K562 (cell line): ENCODE results near the gene RPS27. TPM values are rescaled to one million over a fixed set of nuclear protein-coding genes. Genes with fewer than 3 reads are reported as not detected.
A peak's percentile ranks its signal among the peaks of the same experiment; 100 is the strongest.

ENCODE experiments used
- ARID1B ChIP-seq: fragments of 450-650 bp; IDR thresholded peaks from 2 replicates; pipeline ENCODE4 v1.6.1; 2016; ENCODE audit warnings: antibody characterized with exemption, mild to moderate bottlenecking, inconsistent platforms
- CSDE1 ChIP-seq, 2 experiments: fragments of 450-650 bp; IDR thresholded peaks; 2 replicates each; pipeline ENCODE4 v1.6.1; 2016; ENCODE audit warnings: mild to moderate bottlenecking in 1 of 2
- EWSR1 ChIP-seq: fragments of 450-650 bp; IDR thresholded peaks from 2 replicates; pipeline ENCODE4 v1.6.1; 2018; ENCODE audit warnings: borderline replicate concordance, mild to moderate bottlenecking, low read depth, moderate library complexity; ENCODE audit not compliant: partially characterized antibody
- IFI16 ChIP-seq: fragments of 250-450 bp; sonication (Bioruptor Pico); IDR thresholded peaks from 2 replicates; pipeline ENCODE4 v2.1.2; 2022; ENCODE audit warnings: mild to moderate bottlenecking, inconsistent platforms
- KDM1A ChIP-seq, 2 experiments: fragments of 450-650 bp; IDR thresholded peaks; 2 replicates each; pipeline ENCODE4 v1.6.1; 2016; ENCODE audit warnings: mild to moderate bottlenecking in 2 of 2
- MTA3 ChIP-seq: fragments of 450-650 bp; formaldehyde crosslinking; IDR thresholded peaks from 2 replicates; pipeline ENCODE4 v1.6.1; 2017; ENCODE audit warnings: mild to moderate bottlenecking, borderline replicate concordance
- MYC ChIP-seq, 2 experiments: fragments of 250-450 bp in 1 of 2; sonication (Bioruptor Pico) in 1 of 2; IDR thresholded peaks; 2 replicates each; pipeline versions ENCODE4 v1.5.1 to v1.6.1; 2012 to 2021; ENCODE audit warnings: low read depth in 2 of 2, borderline replicate concordance in 1 of 2, improper control_type of control experiment in 1 of 2, low read length in 1 of 2, mild to moderate bottlenecking in 1 of 2, moderate library complexity in 1 of 2
- NCOA1 ChIP-seq: fragments of 450-650 bp; IDR thresholded peaks from 2 replicates; pipeline ENCODE4 v1.6.1; 2016; ENCODE audit warnings: low read depth
- NR2C2 ChIP-seq, 2 experiments: fragments of 200-800 bp in 1 of 2; sonication (Bioruptor generic) in 1 of 2; sonication (generic) in 1 of 2; formaldehyde crosslinking in 1 of 2; IDR thresholded peaks; 2 replicates each; pipeline versions ENCODE4 v1.6.1 to v1.8.0; 2016 to 2022; ENCODE audit warnings: mild to moderate bottlenecking in 1 of 2, missing compliant biosample characterization in 1 of 2, missing genetic modification characterization in 1 of 2, missing genetic modification reagents in 1 of 2
- NR2F6 ChIP-seq: fragments of 450-650 bp; formaldehyde crosslinking; IDR thresholded peaks from 2 replicates; pipeline ENCODE4 v1.4.0; 2020; ENCODE audit warnings: mild to moderate bottlenecking
- POLR2H ChIP-seq: IDR thresholded peaks from 2 replicates; pipeline ENCODE4 v1.6.1; 2016; ENCODE audit warnings: missing genetic modification characterization, low read depth, mild to moderate bottlenecking, control low read depth, missing compliant biosample characterization, moderate library complexity
- RBM17 ChIP-seq: fragments of 200-400 bp; formaldehyde crosslinking; IDR thresholded peaks from 2 replicates; pipeline ENCODE4 v1.6.1; 2017; ENCODE audit warnings: low read depth, mild to moderate bottlenecking, low read length, borderline replicate concordance
- SNIP1 ChIP-seq: fragments of 450-650 bp; IDR thresholded peaks from 2 replicates; pipeline ENCODE4 v1.7.1; 2017; ENCODE audit warnings: low read depth, mild to moderate bottlenecking
- TEAD4 ChIP-seq, 2 experiments: sonication (generic) in 1 of 2; formaldehyde crosslinking in 1 of 2; IDR thresholded peaks; 2 replicates each; pipeline versions ENCODE4 v1.6.1 to v1.8.0; 2012 to 2022; ENCODE audit warnings: borderline replicate concordance in 1 of 2, inconsistent platforms in 1 of 2, low read length in 1 of 2, mild to moderate bottlenecking in 1 of 2, missing genetic modification reagents in 1 of 2
- TFAM ChIP-seq: fragments of 250-450 bp; sonication (Bioruptor Pico); conservative IDR thresholded peaks from 2 replicates; pipeline ENCODE4 v1.5.0; 2021; ENCODE audit warnings: mild to moderate bottlenecking, moderate library complexity
- THRAP3 ChIP-seq: fragments of 450-650 bp; IDR thresholded peaks from 2 replicates; pipeline ENCODE4 v1.6.1; 2016; ENCODE audit warnings: mild to moderate bottlenecking, inconsistent platforms, borderline replicate concordance
- ZNF134 ChIP-seq: fragments of 250-450 bp; sonication (Bioruptor Pico); conservative IDR thresholded peaks from 2 replicates; pipeline ENCODE4 v1.4.0; 2020
- polyA plus RNA-seq, 8 experiments: library from polyadenylated mRNA; depleted of rRNA in 4 of 8; stranded (reverse) in 5 of 8; unstranded in 3 of 8; fragments of >200 nt; fragmentation: Nextera tagmentation in 2 of 8; fragmentation: Illumina TruSeq in 1 of 8; extraction: Ambion mirVana in 2 of 8; extraction: Trizol in 1 of 8; gene quantifications; 2 replicates each; pipeline versions ENCODE4 v1.2.1 to v1.2.3, GENCODE V29; 2011 to 2014; ENCODE audit warnings: inconsistent platforms in 1 of 8, missing spikeins in 1 of 8
- total RNA-seq, 7 experiments: library from RNA; depleted of rRNA in 6 of 7; stranded (reverse); fragments of >200 nt in 6 of 7; fragmentation: Illumina TruSeq in 2 of 7; extraction: Trizol in 2 of 7; gene quantifications; 2 replicates each; pipeline versions ENCODE4 v1.2.1 to v1.2.3, GENCODE V29; 2011 to 2021; ENCODE audit warnings: low replicate concordance in 1 of 7
- TF ChIP-seq, protein P1 (sequence below): fragments of 250-450 bp; sonication (Bioruptor Pico); IDR thresholded peaks from 2 replicates; pipeline ENCODE4 v1.4.0; 2020; ENCODE audit warnings: mild to moderate bottlenecking, moderate library complexity
- TF ChIP-seq, protein P2 (sequence below): fragments of 450-650 bp; formaldehyde crosslinking; IDR thresholded peaks from 2 replicates; pipeline ENCODE4 v1.4.0; 2022; ENCODE audit warnings: missing genetic modification characterization
- TF ChIP-seq, protein P3 (sequence below): sonication (generic); formaldehyde crosslinking; IDR thresholded peaks from 2 replicates; pipeline ENCODE4 v1.8.0; 2022; ENCODE audit warnings: mild to moderate bottlenecking, missing genetic modification reagents
- TF ChIP-seq, protein P4 (sequence below): fragments of 250-450 bp; sonication (Bioruptor Pico); IDR thresholded peaks from 2 replicates; pipeline ENCODE4 v1.9.0; 2021; ENCODE audit warnings: mild to moderate bottlenecking

RPS27 gene
- total and polyA plus RNA-seq, 9 of the 15 experiments (the other 6 are each of a cell fraction or from before 2014, with no cell fraction given): 2,091 to 9,377 (median 6,706) TPM

DNA sequence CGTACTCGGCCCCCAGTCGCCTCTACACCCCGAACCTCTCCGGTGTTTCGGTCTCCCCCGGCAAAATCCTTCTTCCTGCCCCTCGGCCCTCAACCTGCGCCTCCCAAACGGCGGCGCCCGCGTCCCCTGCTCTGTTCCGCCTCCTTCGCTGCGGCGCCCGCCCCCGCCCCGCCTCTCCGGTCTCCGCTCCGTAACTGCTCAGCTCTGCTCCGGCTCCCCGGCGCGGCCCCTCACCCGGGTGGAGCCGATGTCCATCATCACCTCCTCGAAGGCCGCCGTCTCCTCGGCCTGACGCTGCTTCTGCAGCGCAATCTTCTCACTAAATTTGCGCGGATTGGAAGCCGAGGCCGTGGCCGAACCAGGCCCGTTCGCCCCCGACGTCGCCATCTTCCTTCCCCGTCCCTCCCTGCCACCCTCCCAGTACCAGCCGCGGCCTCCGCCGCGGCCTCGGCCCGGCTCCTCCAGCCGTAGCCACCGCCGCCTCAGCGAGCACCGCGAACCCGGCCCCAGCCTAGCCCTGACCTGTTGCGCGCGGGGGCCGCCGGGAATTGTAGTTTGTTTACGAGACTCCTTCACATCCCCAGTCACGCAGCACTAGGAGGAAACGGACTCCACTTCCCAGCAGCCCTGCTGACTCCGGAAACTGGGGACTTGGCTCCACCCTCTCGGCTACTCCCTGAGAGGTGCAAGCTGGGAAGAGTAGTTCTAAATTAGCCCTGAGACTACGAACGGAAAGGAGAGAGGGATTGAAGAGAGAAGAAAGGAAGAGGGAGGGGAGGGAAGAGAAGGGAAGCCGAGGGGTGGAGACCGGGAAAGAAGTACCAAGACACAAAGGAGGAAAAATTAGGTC is 32.2 kb upstream of the RPS27 start, which contains the start of gene CRTC2 (continued):
- TF ChIP-seq SNIP1 (peak; percentile 43; the same call in 1 of the 2 replicates), ARID1B (0 out of 2 replicates have a peak, but pooled peaks have one; percentile 5), POLR2H (tag) (peak; percentile 68), EWSR1 (no peak), TEAD4 (IDR thresholded peaks at IDR 0.05; ENCODE audit: low read length) (no peak), TEAD4 (CRISPR knock-in tag; IDR thresholded peaks at IDR 0.05; ENCODE audit: borderline replicate concordance) (no peak), RBM17 (no peak), IFI16 (CRISPR knock-in tag) (no peak), THRAP3 (no peak), MTA3 (no peak; the same call in 1 of the 2 replicates), TFAM (CRISPR knock-in tag) (no peak), KDM1A (IDR thresholded peaks at IDR 0.05) (no peak), CSDE1 (IDR thresholded peaks at IDR 0.05) (no peak), MYC (IDR thresholded peaks at IDR 0.05; ENCODE audit: low read depth, low read length) (no peak; the same call in 1 of the 2 replicates), MYC (CRISPR knock-in tag; IDR thresholded peaks at IDR 0.05; ENCODE audit: borderline replicate concordance, low read depth) (no peak), NR2C2 (CRISPR knock-in tag; IDR thresholded peaks at IDR 0.05) (peak; percentile 96), NR2C2 (tag; IDR thresholded peaks at IDR 0.05) (peak; percentile 99), ZNF134 (peak; percentile 42), NR2F6 (no peak), NCOA1 (no peak)
- TF ChIP-seq, protein P1, sequence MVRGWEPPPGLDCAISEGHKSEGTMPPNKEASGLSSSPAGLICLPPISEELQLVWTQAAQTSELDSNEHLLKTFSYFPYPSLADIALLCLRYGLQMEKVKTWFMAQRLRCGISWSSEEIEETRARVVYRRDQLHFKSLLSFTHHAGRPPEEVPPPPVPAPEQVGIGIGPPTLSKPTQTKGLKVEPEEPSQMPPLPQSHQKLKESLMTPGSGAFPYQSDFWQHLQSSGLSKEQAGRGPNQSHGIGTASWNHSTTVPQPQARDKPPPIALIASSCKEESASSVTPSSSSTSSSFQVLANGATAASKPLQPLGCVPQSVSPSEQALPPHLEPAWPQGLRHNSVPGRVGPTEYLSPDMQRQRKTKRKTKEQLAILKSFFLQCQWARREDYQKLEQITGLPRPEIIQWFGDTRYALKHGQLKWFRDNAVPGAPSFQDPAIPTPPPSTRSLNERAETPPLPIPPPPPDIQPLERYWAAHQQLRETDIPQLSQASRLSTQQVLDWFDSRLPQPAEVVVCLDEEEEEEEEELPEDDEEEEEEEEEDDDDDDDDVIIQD (CRISPR knock-in tag): no peak
- TF ChIP-seq, protein P2, sequence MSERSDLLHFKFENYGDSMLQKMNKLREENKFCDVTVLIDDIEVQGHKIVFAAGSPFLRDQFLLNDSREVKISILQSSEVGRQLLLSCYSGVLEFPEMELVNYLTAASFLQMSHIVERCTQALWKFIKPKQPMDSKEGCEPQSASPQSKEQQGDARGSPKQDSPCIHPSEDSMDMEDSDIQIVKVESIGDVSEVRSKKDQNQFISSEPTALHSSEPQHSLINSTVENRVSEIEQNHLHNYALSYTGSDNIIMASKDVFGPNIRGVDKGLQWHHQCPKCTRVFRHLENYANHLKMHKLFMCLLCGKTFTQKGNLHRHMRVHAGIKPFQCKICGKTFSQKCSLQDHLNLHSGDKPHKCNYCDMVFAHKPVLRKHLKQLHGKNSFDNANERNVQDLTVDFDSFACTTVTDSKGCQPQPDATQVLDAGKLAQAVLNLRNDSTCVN (CRISPR knock-in tag): peak; percentile 93
- TF ChIP-seq, protein P3, sequence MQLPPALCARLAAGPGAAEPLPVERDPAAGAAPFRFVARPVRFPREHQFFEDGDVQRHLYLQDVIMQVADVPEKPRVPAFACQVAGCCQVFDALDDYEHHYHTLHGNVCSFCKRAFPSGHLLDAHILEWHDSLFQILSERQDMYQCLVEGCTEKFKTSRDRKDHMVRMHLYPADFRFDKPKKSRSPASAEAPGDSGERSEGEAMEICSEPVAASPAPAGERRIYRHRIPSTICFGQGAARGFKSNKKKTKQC (CRISPR knock-in tag): no peak
- TF ChIP-seq, protein P4, sequence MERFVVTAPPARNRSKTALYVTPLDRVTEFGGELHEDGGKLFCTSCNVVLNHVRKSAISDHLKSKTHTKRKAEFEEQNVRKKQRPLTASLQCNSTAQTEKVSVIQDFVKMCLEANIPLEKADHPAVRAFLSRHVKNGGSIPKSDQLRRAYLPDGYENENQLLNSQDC (CRISPR knock-in tag): no peak
